HG03139 (cell line): ENCODE data around the gene MAN1A1.

Source experiments
- ATAC-seq: cut with Tn5 transposase; IDR thresholded peaks from one replicate; pipeline ENCODE4 v1.9.1; 2021; ENCODE audit not compliant: unreplicated experiment

The MAN1A1 gene

GRCh38 chr6:119204719-119205118 lies 144.8 kb downstream of the MAN1A1 start:
- no peak for ATAC-seq

DNA sequence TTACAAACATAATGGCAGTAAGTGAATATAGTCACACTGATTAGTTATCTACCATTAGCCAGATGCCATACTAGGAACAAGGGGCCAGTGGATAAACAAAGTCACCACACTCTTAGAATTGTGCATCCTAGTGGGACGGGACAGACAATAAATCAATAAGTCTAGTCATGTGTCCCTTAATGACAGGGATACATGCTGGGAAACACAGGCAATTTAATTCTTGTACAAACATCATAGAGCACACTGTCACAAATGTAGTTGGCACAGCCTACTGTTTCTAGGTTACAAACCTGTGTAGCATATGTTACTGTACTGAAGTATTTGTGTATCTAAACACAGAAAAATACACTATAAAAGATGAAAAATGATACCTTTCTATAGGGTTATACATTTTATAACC lies 148.1 kb downstream of the MAN1A1 start:
- ATAC-seq = no peak

DNA sequence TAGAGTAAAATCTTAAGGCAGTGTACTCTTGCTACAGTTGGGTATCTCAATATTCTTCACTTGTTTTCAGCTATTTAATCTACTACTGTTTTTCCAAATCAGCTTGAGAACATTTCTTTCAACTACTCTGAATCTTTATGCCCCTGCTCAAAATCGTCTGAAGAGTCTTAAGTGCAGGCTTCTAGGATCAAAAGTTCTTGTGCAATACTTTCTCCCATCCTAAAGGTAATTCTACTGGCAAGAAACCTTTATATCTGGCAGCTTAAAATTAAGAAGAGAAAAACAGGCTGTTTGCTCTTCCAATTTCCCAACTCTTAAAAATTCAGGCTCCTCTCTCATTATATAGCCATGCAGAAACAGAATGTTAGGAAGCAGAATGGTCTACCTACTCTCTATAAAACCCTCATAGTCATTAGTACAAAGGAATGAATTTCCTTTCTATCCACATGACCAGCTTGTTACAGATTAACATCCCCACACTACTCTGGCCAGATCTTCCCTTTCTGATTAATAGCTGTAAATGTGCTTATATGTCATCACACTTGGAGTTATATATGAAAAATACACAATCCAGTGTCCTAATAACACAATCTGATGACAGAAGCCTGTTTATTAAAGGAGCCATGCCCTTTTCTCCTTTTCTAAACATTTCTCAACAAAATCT lies 148.9 kb downstream of the MAN1A1 start:
- ATAC-seq = no peak

GRCh38 chr6:119197271-119197670 lies 152.3 kb downstream of the MAN1A1 start:
- ATAC-seq = no peak

- no peak for ATAC-seq
Measured at GRCh38 chr6:119196715-119197114, 152.8 kb downstream of the MAN1A1 start.

DNA sequence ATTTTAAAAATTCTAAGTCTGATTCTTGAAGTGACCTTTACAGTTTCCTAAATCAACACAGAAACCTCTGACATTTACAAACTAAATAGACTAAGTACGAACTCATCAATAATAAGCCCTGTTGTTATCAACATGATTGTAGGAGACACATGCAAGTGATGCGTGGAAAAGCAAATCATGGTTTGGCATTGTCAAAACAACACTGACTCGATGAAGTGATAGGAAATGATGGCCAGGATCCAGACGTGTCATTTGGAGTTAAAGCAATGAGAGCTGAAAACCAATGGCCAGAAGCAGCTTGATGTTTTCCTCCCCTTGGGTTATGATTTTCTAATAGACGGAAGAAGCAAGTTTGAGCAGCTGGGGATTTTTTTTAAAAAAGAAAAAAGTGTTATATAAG lies 153.7 kb downstream of the MAN1A1 start:
- no peak for ATAC-seq

DNA sequence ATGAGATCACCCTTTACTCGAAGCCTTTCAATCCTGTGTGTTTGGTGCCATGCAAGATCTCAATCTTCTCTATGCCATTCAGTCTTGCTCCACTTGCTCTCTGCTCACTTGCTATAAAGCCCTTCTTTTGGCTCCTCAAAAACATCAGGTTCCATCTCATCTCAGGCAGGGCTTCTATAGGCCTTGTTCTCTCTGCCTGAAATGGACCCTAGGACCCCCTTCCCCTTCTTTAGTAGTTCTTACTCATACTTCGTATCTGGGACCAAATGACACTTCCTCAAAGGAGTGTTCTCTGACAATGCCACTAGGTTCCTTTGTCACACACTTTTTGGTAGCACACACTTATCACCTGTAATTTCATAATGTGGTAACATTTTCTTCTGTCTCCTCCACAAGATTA lies 154.4 kb downstream of the MAN1A1 start:
- no peak for ATAC-seq

GRCh38 chr6:119193707-119194106 lies 155.9 kb downstream of the MAN1A1 start:
- ATAC-seq = no peak

DNA sequence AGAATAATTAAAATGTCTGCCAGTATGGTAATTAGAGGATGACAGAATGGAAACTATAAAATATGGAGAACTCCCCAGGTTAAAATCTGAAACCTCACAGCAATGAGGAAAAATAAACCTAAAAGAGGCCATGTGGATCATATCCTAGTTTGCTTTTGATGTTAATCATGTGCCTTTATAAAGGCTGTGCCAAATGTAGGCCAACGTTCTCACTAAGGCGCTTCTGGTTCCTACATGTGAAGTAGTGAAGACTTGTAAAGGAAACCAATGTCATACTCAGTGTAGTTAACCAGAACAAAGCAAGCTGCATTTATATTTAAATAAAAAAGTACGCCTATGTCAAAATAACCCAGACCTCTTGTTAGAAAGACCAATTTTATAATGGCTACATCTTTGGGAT lies 157.4 kb downstream of the MAN1A1 start:
- ATAC-seq = no peak

DNA sequence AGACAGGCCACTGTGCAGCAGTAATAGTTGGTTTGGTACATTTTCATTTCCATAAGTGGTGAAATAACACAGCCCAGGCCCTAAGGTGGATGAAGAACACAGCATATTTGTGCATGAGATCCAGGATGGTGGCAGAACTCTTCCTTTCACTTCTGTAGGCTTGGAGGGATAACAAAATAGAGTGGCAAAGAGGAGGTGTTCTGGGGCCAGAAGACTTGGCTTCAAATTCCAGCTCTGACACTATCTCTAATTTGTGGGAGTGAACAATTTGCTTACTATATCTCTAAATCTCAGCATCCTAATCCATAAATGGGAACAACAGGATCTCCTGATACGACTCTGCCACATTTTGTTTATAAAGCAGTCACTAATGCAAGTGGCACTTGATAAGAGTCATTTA lies 159.4 kb downstream of the MAN1A1 start:
- ATAC-seq = no peak

- ATAC-seq = no peak
Measured at GRCh38 chr6:119189498-119189897, 160.1 kb downstream of the MAN1A1 start.

GRCh38 chr6:119187596-119187995 lies 162.0 kb downstream of the MAN1A1 start:
- no peak for ATAC-seq

- no peak for ATAC-seq
Measured at GRCh38 chr6:119186490-119186889, 163.1 kb downstream of the MAN1A1 start.

DNA sequence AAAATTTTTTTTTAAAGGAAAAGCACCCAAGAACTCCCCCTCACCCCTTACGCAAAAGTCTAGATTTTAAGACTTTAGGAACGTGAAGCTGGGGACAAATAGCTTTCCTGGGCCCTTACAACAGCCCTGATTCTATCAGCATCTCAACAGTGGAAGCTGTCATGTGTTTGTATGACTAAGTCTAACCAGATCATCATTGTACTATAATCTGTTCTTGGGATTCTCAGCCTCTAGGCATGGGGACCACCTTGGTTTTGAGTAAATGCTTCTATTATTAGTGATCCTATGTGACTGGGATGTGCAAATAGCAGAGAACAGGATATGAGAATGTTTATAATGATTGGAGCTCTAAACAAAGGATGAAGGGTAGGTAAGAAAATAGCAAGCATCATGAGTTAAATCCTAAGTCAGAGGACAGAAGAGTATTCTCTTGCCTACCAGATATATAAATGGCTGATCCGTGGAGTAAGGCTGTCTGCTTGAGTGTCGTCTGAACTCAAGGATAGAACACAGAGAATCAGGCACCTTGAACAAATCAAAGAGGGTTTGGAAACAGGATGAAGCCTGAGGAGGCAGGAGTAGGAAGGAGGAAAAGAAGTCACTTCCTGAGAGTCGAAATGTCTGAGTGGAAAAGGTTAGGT lies 165.4 kb downstream of the MAN1A1 start:
- no peak for ATAC-seq

DNA sequence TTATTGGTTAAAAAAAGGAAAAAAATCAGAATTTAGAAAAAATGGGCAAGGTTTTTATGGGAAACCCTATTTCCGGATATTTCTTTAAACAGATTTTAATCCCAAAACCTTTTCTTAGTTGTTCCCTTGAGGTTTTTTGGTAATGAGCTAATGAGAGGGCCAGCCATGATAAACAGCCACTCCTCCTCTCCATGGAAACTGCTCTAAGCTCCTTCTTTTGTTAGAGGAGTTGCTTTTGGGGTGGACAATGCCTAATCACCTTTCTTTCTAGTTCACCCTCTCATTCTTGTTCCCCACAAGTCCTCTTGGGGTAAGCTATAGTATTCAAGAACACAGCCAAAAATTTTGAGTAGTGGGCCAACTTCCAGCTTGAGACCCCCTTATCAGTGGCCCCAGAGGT lies 166.1 kb downstream of the MAN1A1 start:
- ATAC-seq = no peak

DNA sequence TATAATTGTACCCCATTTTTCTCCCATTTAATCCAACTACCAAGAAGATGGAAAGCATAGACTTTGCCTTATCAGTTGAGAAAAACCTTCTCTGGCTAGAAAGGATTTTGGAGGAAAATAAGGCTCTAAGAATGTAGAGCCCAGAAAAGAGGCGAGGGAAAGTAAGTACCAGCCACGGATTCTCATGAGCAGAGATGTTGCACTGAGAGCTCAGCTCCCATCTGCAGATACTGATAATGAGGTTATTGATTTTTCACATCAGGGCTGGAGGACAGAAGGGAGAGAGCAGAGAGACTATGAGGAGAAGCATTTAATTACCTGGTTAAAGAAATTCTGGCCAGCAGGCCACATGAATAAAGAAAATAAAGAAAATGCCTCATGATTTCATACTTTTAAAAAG lies 166.7 kb downstream of the MAN1A1 start:
- no peak for ATAC-seq

- no peak for ATAC-seq
Measured at GRCh38 chr6:119182216-119182803, 167.3 kb downstream of the MAN1A1 start.

DNA sequence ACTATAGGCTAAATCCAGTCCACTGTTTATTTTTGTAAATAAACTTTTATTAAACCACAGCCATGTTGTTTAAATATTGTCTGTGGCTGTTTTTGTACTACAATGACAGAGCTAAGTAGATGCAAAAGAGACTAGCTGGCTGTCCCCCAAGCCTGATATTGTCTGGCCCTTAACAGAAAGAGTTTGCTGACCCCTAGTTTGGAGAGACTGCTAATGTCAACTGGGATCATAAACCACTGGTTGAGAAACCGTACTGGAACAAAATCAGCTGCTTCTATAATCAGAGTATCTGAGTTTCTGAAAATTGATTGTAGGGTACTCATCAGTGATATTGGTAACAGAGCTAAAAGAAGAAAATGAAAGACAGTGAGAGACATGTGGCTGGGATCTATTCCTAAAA lies 168.5 kb downstream of the MAN1A1 start:
- ATAC-seq = no peak

GRCh38 chr6:119179842-119180241 lies 169.7 kb downstream of the MAN1A1 start:
- no peak for ATAC-seq

GRCh38 chr6:119179062-119179461 lies 170.5 kb downstream of the MAN1A1 start:
- ATAC-seq = no peak

GRCh38 chr6:119176445-119176844 lies 173.1 kb downstream of the MAN1A1 start:
- ATAC-seq = no peak
